H1 (cell line): ENCODE data around the gene SLX4.

Experiments used
- ATF3 ChIP-seq: IDR thresholded peaks from 2 replicates; pipeline ENCODE4 v1.6.1; 2011; ENCODE audit warnings: low read depth, mild to moderate bottlenecking, low read length; ENCODE audit not compliant: insufficient read depth
- EZH2 ChIP-seq: fragments of 200-600 bp; sonication (generic); IDR thresholded peaks from 2 replicates; pipeline ENCODE4 v1.7.1; 2012; ENCODE audit warnings: low read depth, mild to moderate bottlenecking, moderate library complexity, low read length, inconsistent platforms; ENCODE audit not compliant: severe bottlenecking
- SP1 ChIP-seq: IDR thresholded peaks from 2 replicates; pipeline ENCODE4 v1.6.1; 2011; ENCODE audit warnings: low read depth, low read length
- TAF1 ChIP-seq: IDR thresholded peaks from 2 replicates; pipeline ENCODE4 v1.6.1; 2011; ENCODE audit warnings: mild to moderate bottlenecking, low read depth, low read length
- YY1 ChIP-seq: IDR thresholded peaks from 2 replicates; pipeline ENCODE4 v1.6.1; 2011; ENCODE audit warnings: low read depth, mild to moderate bottlenecking, low read length

DNA sequence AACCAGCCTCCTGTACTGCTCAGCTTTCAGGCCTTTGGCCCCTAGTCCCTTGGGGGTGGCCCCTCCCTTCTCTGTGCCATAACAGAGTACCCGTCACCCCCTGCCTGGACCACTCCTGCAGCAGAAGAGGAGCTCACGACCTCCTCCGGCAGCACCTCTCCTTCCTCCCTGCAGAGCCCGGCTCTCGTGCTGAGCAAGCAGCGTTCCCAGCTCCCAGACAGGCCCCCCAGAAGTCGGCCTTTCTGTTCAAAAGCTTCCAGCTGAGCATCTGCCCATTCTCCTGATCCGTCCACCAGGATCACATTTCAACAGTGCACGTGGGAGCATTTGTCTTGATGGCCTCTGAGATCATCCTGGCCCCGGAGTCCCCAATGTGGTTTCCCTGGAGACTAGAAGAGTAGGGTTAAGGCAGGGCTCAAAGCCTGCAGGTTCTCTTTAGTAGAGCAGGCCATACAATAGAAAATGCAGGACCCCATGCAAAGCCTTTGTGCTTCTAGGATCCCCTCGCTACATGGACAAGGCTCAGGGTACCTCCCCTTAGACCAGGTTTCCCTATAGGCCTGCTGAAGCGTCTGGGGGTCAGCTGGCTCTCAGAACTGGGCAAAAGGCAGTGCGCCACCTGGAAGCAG lies 69.8 kb downstream of the SLX4 start:
- no peak for TF ChIP-seq TAF1
- TF ChIP-seq SP1: no peak
- no peak for TF ChIP-seq YY1
- no peak for TF ChIP-seq ATF3
- no peak for TF ChIP-seq EZH2
